Lung (tissue), 12 donors: ENCODE results near the gene UBASH3B. TPM values are rescaled to one million over a fixed set of nuclear protein-coding genes. Genes with fewer than 3 reads are reported as not detected.

Experiments used
- ATAC-seq: fragments of 200-7000 bp; cut with Tn5 transposase; one replicate; pipeline ENCODE4 v1.9.1; 2020; ENCODE audit warnings: moderate number of reproducible peaks; ENCODE audit not compliant: insufficient read depth, low FRiP score
- DNase-seq, 3 donors: peaks; one replicate each; pipeline ENCODE4 v3.0.0-alpha.2; 2013 to 2017
- H3K27ac ChIP-seq, 2 donors: one replicate each; pipeline ENCODE4 v1.5.1; 2013; ENCODE audit warnings: mild to moderate bottlenecking in 2 of 2, moderate library complexity in 2 of 2, control low read depth in 1 of 2, inconsistent platforms in 1 of 2, low read depth in 1 of 2, low read length in 1 of 2
- H3K27me3 ChIP-seq, 3 donors: one replicate each; pipeline ENCODE4 v1.5.1; 2013; ENCODE audit warnings: low read length in 2 of 3; ENCODE audit not compliant: control insufficient read depth in 3 of 3, insufficient read depth in 3 of 3
- H3K36me3 ChIP-seq, 4 donors: one replicate each; pipeline ENCODE4 v1.5.1; 2013; ENCODE audit warnings: low read length in 4 of 4, mild to moderate bottlenecking in 1 of 4, moderate library complexity in 1 of 4; ENCODE audit not compliant: control insufficient read depth in 4 of 4, insufficient read depth in 4 of 4
- H3K4me1 ChIP-seq, 5 donors: one replicate each; pipeline ENCODE4 v1.5.1; 2013; ENCODE audit warnings: low read length in 5 of 5, mild to moderate bottlenecking in 2 of 5, moderate library complexity in 1 of 5; ENCODE audit not compliant: control insufficient read depth in 5 of 5, insufficient read depth in 5 of 5
- H3K4me3 ChIP-seq: one replicate; pipeline ENCODE4 v1.5.1; 2013; ENCODE audit warnings: mild to moderate bottlenecking, control low read depth, moderate library complexity
- H3K9ac ChIP-seq, 2 donors: one replicate each; pipeline ENCODE4 v1.5.1; 2013; ENCODE audit warnings: low read length in 2 of 2, control low read depth in 1 of 2; ENCODE audit not compliant: insufficient read depth in 1 of 2
- H3K9me3 ChIP-seq, 4 donors: one replicate each; pipeline ENCODE4 v1.5.1; 2013; ENCODE audit warnings: low read length in 3 of 4, mild to moderate bottlenecking in 1 of 4, moderate library complexity in 1 of 4; ENCODE audit not compliant: control insufficient read depth in 4 of 4, insufficient read depth in 3 of 4
- CTCF ChIP-seq: IDR thresholded peaks from 2 replicates; pipeline ENCODE4 v1.5.1; 2012; ENCODE audit warnings: mild to moderate bottlenecking; ENCODE audit errors: control extremely low read depth, extremely low read depth
- WGBS, 2 donors: extraction: QIAGEN DNeasy Blood & Tissue Kit; methylation state at CpG; one replicate each; pipeline ENCODE4 v1.1.7; 2013; 5-methylcytosine and 5-hydroxymethylcytosine counted together
- polyA plus RNA-seq, 2 donors: library from polyadenylated mRNA; stranded (reverse); fragments of 200-250 nt; gene quantifications; one replicate each; pipeline ENCODE4 v1.2.1, GENCODE V29; 2013
- total RNA-seq, 2 donors: library from RNA; depleted of rRNA in 1 of 2; stranded (reverse); fragments of >200 nt in 1 of 2; gene quantifications; one replicate each; pipeline ENCODE4 v1.2.1, GENCODE V29; 2014 to 2021
- donor health status: control.
- donor health status: control.
- donor health status: Bipolar disorder and iron deficiency.
- donor health status: healthy.
- donor health status: DM: yes; HTN: yes; CAD: no.

UBASH3B gene
- total and polyA plus RNA-seq, 4 donors = 5.8 to 51.2 (median 12.4) TPM

- Histone ChIP-seq H3K9me3 (no peaks in the 10 kb centered on the region), H3K36me3 (peaks cover 0 to 7% (median 3%) of the 10 kb centered on the region in 4 donors), H3K27me3 (no peaks in the 10 kb centered on the region), H3K27ac (no peak overlapping the region), H3K9ac (no peak overlapping the region), H3K4me1 (peaks cover 0 to 31% (median 4%) of the 10 kb centered on the region in 5 donors), H3K4me3 (no peak overlapping the region)
- no peak for ATAC-seq
- no peak for TF ChIP-seq CTCF
- WGBS, 2 donors = 94 to 95% methylated on average over 10 of the region's 10 CpGs
- DNase-seq = no peak
These were observed 133.4 kb downstream of the UBASH3B start for GRCh38 chr11:122788781-122789535.

GRCh38 chr11:122789907-122790306 is 134.4 kb downstream of the UBASH3B start:
- Histone ChIP-seq H3K4me3 (no peak overlapping the region), H3K27me3 (no peaks in the 10 kb centered on the region), H3K27ac (no peak overlapping the region), H3K9ac (no peak overlapping the region), H3K4me1 (peaks cover 0 to 28% (median 4%) of the 10 kb centered on the region in 5 donors), H3K9me3 (no peaks in the 10 kb centered on the region), H3K36me3 (peaks cover 0 to 7% (median 3%) of the 10 kb centered on the region in 4 donors)
- ATAC-seq (no peak), DNase-seq (no peak)
- no peak for TF ChIP-seq CTCF
- WGBS, 2 donors = 87 to 95% methylated on average over 3 of the region's 3 CpGs

- 97 to 98% methylated on average over 2 of the region's 2 CpGs for WGBS, 2 donors
- TF ChIP-seq CTCF = no peak
- H3K27ac ChIP-seq = no peak overlapping the region
- peaks cover 0 to 7% (median 3%) of the 10 kb centered on the region in 4 donors for H3K36me3 ChIP-seq
- no peak overlapping the region for H3K4me3 ChIP-seq
- H3K4me1 ChIP-seq = peaks cover 0 to 35% (median 4%) of the 10 kb centered on the region in 5 donors
- H3K9me3 ChIP-seq = no peaks in the 10 kb centered on the region
- DNase-seq = no peak
- H3K27me3 ChIP-seq = no peaks in the 10 kb centered on the region
- H3K9ac ChIP-seq = no peak overlapping the region
- ATAC-seq = no peak
These were observed 135.9 kb downstream of the UBASH3B start for GRCh38 chr11:122791411-122791810.
